C4-2B (cell line): ENCODE data around the gene TRMT44.

ENCODE experiments used
- CTCF ChIP-seq: fragments of 450-650 bp; conservative IDR thresholded peaks from 2 replicates; pipeline ENCODE4 v1.5.1; 2017; ENCODE audit warnings: mild to moderate bottlenecking
- ZFX ChIP-seq: fragments of 450-650 bp; IDR thresholded peaks from 2 replicates; pipeline ENCODE4 v1.6.1; 2017

DNA sequence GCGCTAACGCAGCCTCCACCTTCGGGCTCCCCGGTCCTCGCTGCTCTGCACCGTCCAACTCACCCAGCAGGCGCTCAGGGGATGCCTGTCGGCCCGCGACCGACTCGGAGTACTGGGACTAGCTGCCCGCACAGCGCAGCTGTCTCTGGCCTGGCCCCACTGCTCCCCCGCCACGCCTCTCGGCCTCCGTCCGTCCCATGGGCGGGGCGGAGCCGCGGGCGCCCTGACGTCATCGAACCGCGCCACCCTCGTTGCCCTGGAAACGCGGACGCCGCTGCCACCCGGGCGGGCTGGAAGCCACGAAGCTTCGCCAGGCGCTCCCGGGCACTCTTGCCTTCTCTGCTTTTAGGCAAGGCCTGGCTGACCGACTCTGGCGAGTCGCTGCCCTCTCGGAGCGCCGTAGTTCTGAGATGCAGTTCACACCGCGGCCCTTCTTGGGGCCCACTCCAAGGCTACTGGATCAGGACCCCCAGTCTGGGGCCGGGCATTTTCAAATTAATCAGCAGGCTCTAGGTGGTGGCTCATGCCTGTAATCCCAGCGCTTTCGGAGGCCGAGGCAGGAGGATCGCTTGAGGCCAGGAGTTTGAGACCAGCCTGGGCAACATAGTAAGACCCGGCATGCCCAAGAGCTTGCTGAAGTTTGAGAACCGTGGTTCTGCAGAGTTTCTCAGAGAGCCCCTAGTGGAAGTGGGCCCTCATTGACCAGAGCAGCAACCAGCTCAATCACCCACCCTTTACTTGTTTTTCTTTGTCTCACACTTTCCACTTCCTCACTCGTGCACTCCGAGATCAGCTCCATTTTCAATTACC lies 12.1 kb upstream of the TRMT44 start:
- TF ChIP-seq CTCF (peak; percentile 51), ZFX (no peak)
